Measurements from ENCODE around the gene HCLS1.

DNA sequence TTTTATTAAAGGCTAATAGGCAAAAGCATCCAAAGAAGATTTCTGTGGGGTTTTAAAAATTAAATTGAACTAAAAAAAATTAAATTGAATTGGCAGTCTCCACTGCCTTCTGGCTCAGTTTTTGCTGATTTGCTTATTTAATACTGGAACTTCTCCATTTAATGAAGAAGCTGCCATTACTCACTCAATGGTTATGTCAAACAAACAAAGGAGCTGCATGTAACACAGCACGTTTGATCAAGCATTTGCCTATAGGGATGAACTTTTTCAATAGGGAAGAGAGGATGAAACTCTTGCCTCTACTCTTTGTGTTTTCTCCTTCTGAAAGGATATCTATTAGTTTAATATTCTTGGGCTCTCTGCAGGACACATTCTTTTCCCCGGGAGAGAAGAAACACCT, 4.8 kb upstream of the HCLS1 start:
- TF ChIP-seq, protein P1, sequence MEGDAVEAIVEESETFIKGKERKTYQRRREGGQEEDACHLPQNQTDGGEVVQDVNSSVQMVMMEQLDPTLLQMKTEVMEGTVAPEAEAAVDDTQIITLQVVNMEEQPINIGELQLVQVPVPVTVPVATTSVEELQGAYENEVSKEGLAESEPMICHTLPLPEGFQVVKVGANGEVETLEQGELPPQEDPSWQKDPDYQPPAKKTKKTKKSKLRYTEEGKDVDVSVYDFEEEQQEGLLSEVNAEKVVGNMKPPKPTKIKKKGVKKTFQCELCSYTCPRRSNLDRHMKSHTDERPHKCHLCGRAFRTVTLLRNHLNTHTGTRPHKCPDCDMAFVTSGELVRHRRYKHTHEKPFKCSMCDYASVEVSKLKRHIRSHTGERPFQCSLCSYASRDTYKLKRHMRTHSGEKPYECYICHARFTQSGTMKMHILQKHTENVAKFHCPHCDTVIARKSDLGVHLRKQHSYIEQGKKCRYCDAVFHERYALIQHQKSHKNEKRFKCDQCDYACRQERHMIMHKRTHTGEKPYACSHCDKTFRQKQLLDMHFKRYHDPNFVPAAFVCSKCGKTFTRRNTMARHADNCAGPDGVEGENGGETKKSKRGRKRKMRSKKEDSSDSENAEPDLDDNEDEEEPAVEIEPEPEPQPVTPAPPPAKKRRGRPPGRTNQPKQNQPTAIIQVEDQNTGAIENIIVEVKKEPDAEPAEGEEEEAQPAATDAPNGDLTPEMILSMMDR (conservative IDR thresholded peaks at IDR 0.05): no peak
- TF ChIP-seq ZFX (IDR thresholded peaks at IDR 0.05): no peak

Data from C4-2B (cell line).